DMS53 (cell line): ENCODE data around the gene PLPP7.

Experiments
- DNase-seq: peaks from one replicate; lab custom pipeline; 2025; lab: John Stamatoyannopoulos, UW

PLPP7 gene

DNA sequence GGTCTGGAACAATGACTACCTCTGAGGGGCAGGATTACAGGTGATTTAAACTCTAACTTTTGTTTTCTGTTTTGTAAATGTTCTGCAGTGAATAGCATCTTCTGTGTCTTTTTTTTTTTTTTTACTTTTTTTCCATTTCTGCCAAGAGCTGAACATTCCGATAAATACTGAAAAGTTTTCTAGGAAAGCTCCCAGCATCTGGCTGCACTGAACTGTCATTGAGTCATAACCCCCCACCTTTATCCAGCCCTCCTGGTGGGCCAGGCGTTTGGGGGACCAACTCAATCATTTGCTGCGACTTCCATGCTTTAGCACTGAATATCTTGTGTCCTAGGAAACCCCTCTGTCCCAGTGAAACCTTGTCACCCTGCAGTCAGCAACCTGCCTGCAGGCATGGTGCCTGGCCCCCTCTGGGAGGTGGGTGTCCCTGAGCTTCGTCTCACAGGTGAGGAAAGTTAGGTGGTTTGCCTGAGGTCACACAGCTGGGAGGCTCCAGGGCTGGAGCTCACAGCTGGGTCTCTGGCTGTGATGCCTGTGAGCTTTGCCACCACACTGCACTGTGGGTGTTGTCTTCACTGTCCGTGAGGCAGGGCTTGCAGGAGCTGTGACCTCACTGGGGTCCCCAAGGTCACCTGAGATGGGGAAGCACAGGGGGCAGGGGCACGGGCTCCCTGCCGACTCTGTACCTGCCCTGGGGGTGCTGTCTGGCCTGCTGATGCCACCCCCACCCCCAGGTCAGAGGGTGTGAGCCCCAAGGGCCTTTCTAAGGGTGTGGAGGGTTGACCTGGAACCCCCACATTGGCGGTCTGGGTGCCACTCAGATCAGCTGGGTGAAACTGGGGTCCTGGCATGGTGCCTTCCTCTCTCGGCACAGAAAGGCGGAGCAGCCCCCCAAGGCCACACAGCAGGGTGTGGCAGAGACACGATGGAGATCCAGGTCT is 14.1 kb downstream of the PLPP7 start:
- no peak for DNase-seq

DNA sequence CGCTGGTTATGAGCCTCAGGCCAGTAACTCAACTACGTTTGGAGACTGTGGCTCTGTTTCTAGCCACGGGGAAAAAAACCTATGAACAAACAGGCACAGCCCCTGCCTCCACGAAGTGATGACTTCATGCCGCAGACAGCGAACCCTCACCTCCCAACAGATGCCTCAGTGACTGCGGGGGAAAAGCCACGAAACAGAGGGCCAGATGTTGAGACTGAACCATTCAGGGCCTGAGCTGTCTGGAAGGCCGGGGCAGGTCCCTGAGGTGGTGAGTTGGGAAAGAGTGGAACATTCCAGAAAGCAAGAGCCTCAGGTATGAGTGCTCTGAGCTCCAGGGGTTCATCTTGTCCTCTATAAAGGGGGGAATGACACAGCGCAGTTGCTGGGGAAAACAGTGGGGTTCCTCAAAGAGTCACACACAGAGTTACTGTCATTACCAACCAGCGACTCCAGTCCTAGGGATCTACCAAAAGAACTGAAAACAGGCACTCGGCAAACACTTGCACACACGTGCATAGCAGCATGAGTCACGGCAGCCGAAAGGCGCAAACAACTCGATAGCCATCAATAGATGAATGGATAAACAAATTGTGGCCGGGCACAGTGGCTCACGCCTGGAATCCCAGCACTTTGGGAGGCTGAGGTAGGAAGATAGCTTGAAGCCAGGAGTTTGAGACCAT is 15.3 kb downstream of the PLPP7 start:
- DNase-seq: peak; percentile 85

GRCh38 chr9:131306397-131307004 is 17.0 kb downstream of the PLPP7 start:
- DNase-seq: no peak

DNA sequence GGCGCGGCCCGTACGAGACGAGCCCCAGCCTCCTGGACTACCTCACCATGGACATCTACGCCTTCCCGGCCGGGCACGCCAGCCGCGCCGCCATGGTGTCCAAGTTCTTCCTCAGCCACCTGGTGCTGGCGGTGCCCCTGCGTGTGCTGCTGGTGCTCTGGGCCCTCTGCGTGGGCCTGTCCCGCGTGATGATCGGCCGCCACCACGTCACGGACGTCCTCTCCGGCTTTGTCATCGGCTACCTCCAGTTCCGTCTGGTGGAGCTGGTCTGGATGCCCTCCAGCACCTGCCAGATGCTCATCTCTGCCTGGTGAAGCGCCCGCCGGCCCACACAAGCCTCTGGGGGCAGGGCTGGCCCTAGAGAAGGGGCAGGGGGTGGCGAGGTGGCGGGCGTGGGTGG is 18.5 kb downstream of the PLPP7 start:
- DNase-seq: no peak

DNA sequence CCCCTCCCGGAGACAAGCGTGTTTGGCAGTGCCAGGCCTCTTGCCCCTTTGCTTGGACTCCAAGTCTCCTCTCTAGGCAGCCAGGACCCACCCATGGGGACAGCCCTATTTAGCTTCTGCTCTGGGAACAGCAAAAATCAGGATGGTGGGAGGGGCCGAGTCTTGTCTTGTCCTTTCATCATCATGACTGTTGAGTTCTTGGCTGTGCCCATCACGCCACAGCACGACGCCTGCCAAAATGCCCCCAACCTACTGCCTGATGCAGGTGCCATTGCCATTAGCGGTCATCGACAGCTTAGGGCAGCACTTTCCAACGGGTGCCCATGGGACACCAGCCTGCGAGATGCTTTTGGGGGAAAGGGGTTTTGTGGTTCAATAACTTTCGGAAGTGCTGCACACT is 18.9 kb downstream of the PLPP7 start:
- no peak for DNase-seq

DNA sequence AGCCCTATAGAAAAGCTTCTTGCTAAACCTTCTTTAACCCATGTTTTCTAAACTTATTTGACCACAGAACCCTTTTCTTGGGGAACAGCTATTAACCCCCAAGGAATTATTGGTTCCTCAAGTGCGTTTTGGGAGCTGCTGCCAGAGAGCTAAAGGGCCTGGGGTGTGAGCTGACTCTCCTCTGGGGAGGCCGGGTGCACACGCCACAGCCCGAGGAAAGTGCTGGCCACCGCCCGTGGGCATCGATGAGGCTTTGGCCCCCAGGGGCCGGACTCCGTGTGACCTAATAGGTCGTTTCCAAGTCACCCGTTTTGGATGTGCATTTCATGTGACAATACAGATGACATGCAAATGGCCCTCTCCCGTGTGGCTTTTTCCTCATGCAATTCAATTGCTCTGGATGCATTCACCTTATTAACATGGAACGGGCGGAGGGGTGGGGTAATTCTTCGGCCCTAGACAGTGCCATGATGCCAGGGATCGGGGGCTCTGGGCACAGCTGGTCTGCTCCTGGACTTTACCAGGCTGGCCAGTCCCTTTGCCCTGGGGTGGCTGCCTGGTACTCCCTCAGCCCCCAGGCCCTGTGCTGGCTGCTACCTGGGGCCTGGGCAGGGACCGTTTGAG is 19.5 kb downstream of the PLPP7 start:
- no peak for DNase-seq

DNA sequence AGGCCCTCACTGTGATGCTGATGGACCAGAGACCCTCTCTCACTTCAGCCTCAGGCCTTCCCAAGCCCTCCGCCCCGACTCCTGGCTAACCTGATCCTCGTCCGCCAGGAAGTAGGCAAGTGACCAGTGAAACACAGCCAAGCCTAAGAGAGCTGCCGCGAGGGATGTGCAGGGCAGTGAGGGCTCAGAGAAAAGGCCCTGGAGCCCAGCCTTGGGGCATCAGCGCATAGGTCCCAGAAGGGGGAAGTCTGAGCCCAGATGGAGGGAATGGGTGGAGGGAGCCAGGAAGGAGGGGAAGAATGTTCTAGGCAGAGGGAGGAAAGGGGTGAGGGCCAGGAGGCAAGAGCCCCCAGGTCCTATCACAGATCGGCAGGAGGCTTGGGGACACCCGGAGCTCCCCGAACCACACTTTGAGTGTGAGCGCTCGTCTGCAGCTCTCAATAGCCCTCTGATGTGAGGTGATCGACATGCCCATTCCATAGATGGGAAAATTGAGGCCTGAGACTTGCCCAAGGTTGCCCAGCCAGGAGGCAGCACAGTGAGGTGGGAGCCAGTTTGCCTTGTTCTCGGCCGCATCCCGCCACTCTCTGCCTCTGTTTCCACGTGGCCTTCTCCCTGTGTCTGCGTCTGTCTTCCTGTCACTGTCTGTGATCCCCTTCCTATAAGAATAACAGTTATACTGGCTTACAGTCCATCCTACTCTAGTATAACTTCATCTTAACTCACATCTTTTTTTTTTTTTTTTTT is 20.2 kb downstream of the PLPP7 start:
- no peak for DNase-seq

- DNase-seq: peak; percentile 85
Observed at GRCh38 chr9:131310833-131311554, 21.5 kb downstream of the PLPP7 start.

- no peak for DNase-seq
Observed at GRCh38 chr9:131312246-131312645, 22.7 kb downstream of the PLPP7 start.

DNA sequence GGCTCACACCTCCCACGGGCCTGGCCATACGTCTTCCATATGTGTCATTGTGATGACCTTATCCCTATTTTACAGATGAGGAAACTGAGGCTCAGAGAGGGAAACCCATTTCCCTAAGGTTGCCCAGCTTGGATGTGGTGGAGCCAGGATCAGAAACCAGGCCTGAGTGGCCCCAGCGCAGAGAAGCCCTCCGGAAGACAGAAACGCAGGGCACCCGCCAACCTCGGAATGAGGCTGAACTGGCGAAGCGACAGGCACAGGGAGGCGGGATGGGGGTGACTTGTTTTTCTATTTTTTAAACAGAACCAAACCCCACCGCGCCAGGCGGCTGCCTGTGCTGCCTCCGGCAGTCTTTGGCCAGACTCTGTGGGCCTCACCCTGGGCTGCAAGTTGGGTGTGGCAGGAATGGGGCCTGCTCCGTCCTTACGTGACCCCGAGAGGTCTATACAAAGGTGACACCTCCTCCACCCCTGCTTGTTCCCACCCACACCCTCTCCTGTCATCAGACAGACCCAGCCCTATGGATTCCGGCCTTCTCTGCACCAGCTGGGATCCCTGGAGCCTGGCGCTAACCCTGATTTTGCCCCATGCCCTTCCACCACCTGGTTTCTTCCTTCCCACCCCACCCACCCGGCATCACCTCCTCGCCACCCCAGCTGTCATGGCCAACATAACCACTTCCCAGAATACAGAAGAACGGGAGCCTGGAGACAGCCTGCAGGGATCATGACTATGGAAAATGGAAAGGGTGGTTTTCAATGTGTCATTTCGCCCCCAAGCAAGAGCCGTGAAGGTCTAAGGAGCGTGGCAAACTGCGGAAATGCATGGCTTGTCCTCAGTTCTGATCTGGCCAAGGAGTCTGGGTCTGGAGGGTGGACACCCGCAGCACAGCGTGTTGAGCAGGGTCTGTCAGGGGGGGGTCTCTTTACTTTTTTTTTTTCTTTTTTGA is 23.6 kb downstream of the PLPP7 start:
- no peak for DNase-seq

GRCh38 chr9:131318231-131319085 is 28.9 kb downstream of the PLPP7 start:
- no peak for DNase-seq

DNA sequence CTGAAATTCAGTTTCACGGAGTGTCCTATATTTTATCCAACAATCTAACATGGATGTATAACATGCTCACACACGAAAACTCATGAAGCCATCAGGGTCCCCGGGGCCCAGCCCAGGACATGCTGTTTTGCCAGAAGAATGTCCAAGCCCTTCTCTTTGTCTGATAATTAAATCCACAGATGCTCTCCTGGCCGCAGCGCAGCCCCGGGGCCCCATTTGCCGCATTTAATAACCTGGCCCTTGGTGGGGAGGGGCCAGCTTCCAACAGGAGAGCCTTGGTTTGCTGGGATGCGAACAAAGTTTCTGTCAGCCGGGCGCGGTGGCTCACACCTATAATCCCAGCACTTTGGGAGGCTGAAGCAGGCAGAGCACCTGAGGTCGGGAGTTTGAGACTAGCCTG is 30.0 kb downstream of the PLPP7 start:
- no peak for DNase-seq

- no peak for DNase-seq
Observed at GRCh38 chr9:131320031-131320685, 30.6 kb downstream of the PLPP7 start.

GRCh38 chr9:131323629-131324028 is 34.1 kb downstream of the PLPP7 start:
- DNase-seq: no peak

GRCh38 chr9:131324736-131325679 is 35.5 kb downstream of the PLPP7 start:
- DNase-seq: no peak

DNA sequence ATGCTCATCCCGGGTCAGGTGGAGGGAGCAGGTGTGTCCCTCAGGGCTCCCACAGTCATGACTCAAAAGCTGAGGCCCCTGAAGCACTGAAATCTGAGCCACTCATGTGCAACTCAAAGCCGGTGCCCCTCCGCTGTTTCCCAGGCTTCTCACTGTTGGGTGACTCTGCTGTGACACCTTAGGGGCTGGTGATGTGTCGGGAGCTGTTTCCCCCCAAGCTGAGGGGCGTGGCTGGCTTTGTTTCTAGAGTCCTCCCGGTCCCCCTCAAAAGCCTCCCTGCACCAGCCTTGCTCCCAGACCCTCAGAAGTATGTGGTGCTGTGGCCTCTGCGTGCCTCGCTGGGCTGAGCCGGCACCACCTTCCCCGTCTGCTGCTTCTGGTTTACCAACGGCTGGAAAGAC is 39.7 kb downstream of the PLPP7 start:
- no peak for DNase-seq
